H54 (cell line): ENCODE results near the gene LRBA.

Source experiments
- DNase-seq: peaks from one replicate; pipeline ENCODE4 v3.0.0; 2011; ENCODE audit warnings: low spot score, mixed read lengths; ENCODE audit not compliant: insufficient read length
- FAIRE-seq: peaks from 3 replicates; lab custom pipeline; 2011; peaks lifted over from hg19 to GRCh38; lab: Jason Lieb, UNC
- POLR2A ChIP-seq: IDR thresholded peaks from 2 replicates; pipeline ENCODE4 v1.6.1; 2011; ENCODE audit warnings: low read depth, mild to moderate bottlenecking, low read length

Gene LRBA

GRCh38 chr4:150216726-150217125 lies 798.4 kb downstream of the LRBA start:
- no peak for TF ChIP-seq POLR2A
- no peak for DNase-seq
- no peak for FAIRE-seq

DNA sequence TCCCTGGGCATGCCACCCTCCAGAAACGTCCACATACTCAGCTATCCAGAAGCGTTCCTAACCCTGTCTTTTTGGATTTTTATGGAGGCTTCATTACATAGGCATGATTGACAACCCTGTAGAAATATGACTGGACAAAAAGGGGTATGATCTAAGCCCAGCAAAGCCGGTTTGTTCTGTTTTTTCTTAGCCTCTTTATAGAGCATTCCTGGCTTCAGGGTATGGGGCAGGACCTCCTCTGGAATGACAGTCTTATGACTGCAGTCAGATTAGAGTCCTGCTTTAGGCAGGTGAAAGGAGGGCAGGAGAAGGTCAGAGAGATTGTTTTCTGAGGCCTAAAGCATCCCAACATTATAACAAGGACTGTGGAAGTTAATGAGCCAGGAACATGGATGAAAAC lies 799.5 kb downstream of the LRBA start:
- DNase-seq (no peak), FAIRE-seq (no peak)
- no peak for TF ChIP-seq POLR2A
